Tibial nerve (tissue), 4 donors: Measurements from ENCODE around the gene NID1. TPM values are rescaled to one million over a fixed set of nuclear protein-coding genes. Genes with fewer than 3 reads are reported as not detected.
"Not testable (repeated sequence)": the region's sequence is repeated elsewhere in the genome, so short reads cannot be mapped to it uniquely, and the experiment has no call there.

Source experiments
- DNase-seq, 2 donors: peaks; one replicate each; pipeline ENCODE4 v3.0.0-alpha.2; 2019; ENCODE audit warnings: low spot score in 2 of 2
- H3K27ac ChIP-seq, 4 donors: fragments of 200-600 bp; sonication (generic) in 3 of 4; one replicate each; pipeline ENCODE4 v1.5.1; 2017 to 2019; ENCODE audit warnings: mild to moderate bottlenecking in 1 of 4
- H3K27me3 ChIP-seq, 2 donors: fragments of 200-600 bp; sonication (generic) in 1 of 2; one replicate each; pipeline versions ENCODE4 v1.5.1 to v1.6.0; 2017 to 2019
- H3K36me3 ChIP-seq, 3 donors: fragments of 200-600 bp; sonication (generic); one replicate each; pipeline ENCODE4 v1.5.1; 2018 to 2019
- H3K4me1 ChIP-seq, 4 donors: fragments of 200-600 bp; sonication (generic) in 3 of 4; one replicate each; pipeline ENCODE4 v1.5.1; 2017 to 2019
- H3K4me3 ChIP-seq, 4 donors: fragments of 200-600 bp; sonication (generic) in 3 of 4; one replicate each; pipeline ENCODE4 v1.5.1; 2017 to 2019; ENCODE audit warnings: mild to moderate bottlenecking in 1 of 4, moderate library complexity in 1 of 4
- H3K9me3 ChIP-seq, 4 donors: fragments of 200-600 bp; sonication (generic) in 3 of 4; one replicate each; pipeline ENCODE4 v1.5.1; 2017 to 2019
- EP300 ChIP-seq, 2 donors: sonication (generic); formaldehyde crosslinking; IDR thresholded peaks; one replicate each; pipeline ENCODE4 v1.6.1; 2017; ENCODE audit warnings: antibody characterized with exemption in 2 of 2, mild to moderate bottlenecking in 1 of 2
- POLR2A ChIP-seq, 2 donors: fragments of 450-650 bp; IDR thresholded peaks; one replicate each; pipeline ENCODE4 v1.6.1; 2017; ENCODE audit warnings: antibody characterized with exemption in 2 of 2, mild to moderate bottlenecking in 2 of 2, moderate library complexity in 2 of 2
- WGBS, 2 donors: methylation state at CpG; one replicate each; pipeline ENCODE4 v1.1.5; 2018; 5-methylcytosine and 5-hydroxymethylcytosine counted together
- small RNA-seq: library from RNA; depleted of rRNA; stranded (forward); fragments of <200 nt; gene quantifications from one replicate; pipeline ENCODE3, GENCODE V24; 2016
- total RNA-seq, 4 donors: library from RNA; depleted of rRNA; stranded (reverse); fragments of >200 nt; gene quantifications; one replicate each; pipeline ENCODE4 v1.1.0, GENCODE V29; 2016
- TF ChIP-seq, protein P1 (sequence below), 5 experiments: fragments of 200-600 bp in 3 of 5; fragments of 450-650 bp in 2 of 5; sonication (generic) in 3 of 5; IDR thresholded peaks; one replicate each; pipeline ENCODE4 v1.5.1; 2016 to 2019; ENCODE audit warnings: antibody characterized with exemption in 5 of 5, mild to moderate bottlenecking in 3 of 5, moderate library complexity in 2 of 5

Gene NID1
- total RNA-seq, 4 donors from 2014 or later: 192 to 321 (median 215) TPM

- TF ChIP-seq POLR2A (IDR thresholded peaks at IDR 0.05) (no peak), EP300 (IDR thresholded peaks at IDR 0.05) (no peak)
- TF ChIP-seq, protein P1, sequence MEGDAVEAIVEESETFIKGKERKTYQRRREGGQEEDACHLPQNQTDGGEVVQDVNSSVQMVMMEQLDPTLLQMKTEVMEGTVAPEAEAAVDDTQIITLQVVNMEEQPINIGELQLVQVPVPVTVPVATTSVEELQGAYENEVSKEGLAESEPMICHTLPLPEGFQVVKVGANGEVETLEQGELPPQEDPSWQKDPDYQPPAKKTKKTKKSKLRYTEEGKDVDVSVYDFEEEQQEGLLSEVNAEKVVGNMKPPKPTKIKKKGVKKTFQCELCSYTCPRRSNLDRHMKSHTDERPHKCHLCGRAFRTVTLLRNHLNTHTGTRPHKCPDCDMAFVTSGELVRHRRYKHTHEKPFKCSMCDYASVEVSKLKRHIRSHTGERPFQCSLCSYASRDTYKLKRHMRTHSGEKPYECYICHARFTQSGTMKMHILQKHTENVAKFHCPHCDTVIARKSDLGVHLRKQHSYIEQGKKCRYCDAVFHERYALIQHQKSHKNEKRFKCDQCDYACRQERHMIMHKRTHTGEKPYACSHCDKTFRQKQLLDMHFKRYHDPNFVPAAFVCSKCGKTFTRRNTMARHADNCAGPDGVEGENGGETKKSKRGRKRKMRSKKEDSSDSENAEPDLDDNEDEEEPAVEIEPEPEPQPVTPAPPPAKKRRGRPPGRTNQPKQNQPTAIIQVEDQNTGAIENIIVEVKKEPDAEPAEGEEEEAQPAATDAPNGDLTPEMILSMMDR (IDR thresholded peaks at IDR 0.05): no peak
- WGBS, 2 donors: 67 to 74% methylated on average over 8 of the region's 8 CpGs
- DNase-seq: no peak
- Histone ChIP-seq H3K9me3 (no peaks in the 10 kb centered on the region), H3K4me1 (peaks cover 0 to 27% (median 6%) of the 10 kb centered on the region in 4 donors), H3K27ac (no peak overlapping the region), H3K4me3 (no peak overlapping the region), H3K36me3 (no peaks in the 10 kb centered on the region), H3K27me3 (no peaks in the 10 kb centered on the region)
These were observed 133.6 kb downstream of the NID1 start for GRCh38 chr1:235931171-235931738.

- H3K27me3 ChIP-seq: no peaks in the 10 kb centered on the region
- no peaks in the 10 kb centered on the region for H3K36me3 ChIP-seq
- H3K9me3 ChIP-seq: no peaks in the 10 kb centered on the region
- no peak for DNase-seq
- no peak overlapping the region for H3K27ac ChIP-seq
- H3K4me1 ChIP-seq: peaks cover 0 to 20% (median 3%) of the 10 kb centered on the region in 4 donors
- WGBS, 2 donors: 80 to 82% methylated on average over 8 of the region's 8 CpGs
- no peak for TF ChIP-seq POLR2A (IDR thresholded peaks at IDR 0.05)
- TF ChIP-seq, protein P1 (IDR thresholded peaks at IDR 0.05): no peak
- TF ChIP-seq EP300 (IDR thresholded peaks at IDR 0.05): no peak
- no peak overlapping the region for H3K4me3 ChIP-seq
These were observed 134.3 kb downstream of the NID1 start for GRCh38 chr1:235930543-235930942.

DNA sequence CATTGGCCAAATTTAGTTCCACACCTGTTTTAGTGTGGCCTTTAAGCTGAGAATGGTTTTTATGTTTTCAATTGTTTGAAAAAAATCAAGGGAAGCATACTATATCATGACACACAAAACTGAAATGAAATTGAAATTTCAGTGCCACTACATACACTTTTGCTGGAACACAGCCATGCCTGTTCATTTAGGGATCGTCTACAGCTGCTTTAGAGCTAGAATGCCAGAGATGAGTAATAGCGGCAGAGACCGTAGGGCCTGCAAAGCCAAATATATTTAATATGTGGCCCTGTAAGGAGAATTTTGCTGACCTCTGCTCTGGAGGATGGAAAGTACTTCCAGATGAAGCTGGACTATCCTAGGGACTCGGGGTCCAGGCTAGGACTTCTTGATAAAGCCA is 135.7 kb downstream of the NID1 start:
- H3K36me3 ChIP-seq: no peaks in the 10 kb centered on the region
- H3K4me1 ChIP-seq: peaks cover 0 to 12% (median 1%) of the 10 kb centered on the region in 4 donors
- DNase-seq: no peak
- H3K9me3 ChIP-seq: no peaks in the 10 kb centered on the region
- TF ChIP-seq, protein P1 (IDR thresholded peaks at IDR 0.05): no peak
- TF ChIP-seq POLR2A (IDR thresholded peaks at IDR 0.05): no peak
- TF ChIP-seq EP300 (IDR thresholded peaks at IDR 0.05): no peak
- H3K27ac ChIP-seq: no peak overlapping the region
- no peak overlapping the region for H3K4me3 ChIP-seq
- WGBS, 2 donors: 49 to 56% methylated on average over 4 of the region's 4 CpGs
- no peaks in the 10 kb centered on the region for H3K27me3 ChIP-seq

GRCh38 chr1:235928197-235928596 is 136.7 kb downstream of the NID1 start:
- TF ChIP-seq POLR2A (IDR thresholded peaks at IDR 0.05) (no peak), EP300 (IDR thresholded peaks at IDR 0.05) (no peak)
- TF ChIP-seq, protein P1 (IDR thresholded peaks at IDR 0.05): no peak
- 87 to 94% methylated on average over 2 of the region's 2 CpGs for WGBS, 2 donors
- Histone ChIP-seq H3K36me3 (no peaks in the 10 kb centered on the region), H3K27ac (no peak overlapping the region), H3K9me3 (no peaks in the 10 kb centered on the region), H3K4me1 (peaks cover 0 to 10% (median 4%) of the 10 kb centered on the region in 4 donors), H3K4me3 (no peak overlapping the region), H3K27me3 (no peaks in the 10 kb centered on the region)
- DNase-seq: no peak

- H3K4me3 ChIP-seq, DNase-seq, H3K27ac ChIP-seq: not testable (repeated sequence)
These were observed 137.3 kb downstream of the NID1 start for GRCh38 chr1:235927551-235927950.

More at GRCh38 chr1:235927551-235927950, 137.3 kb downstream of the NID1 start:
- peaks cover 0 to 13% (median 2%) of the 10 kb centered on the region in 4 donors for H3K4me1 ChIP-seq
- H3K36me3 ChIP-seq, H3K9me3 ChIP-seq, H3K27me3 ChIP-seq: not testable (repeated sequence)

Small RNAs within 50 kb of the gene (small RNA-seq; reads per million reads assigned to genes)
- not detected for gene RF00019

Other genes with a start within 250 kb of the NID1 start
- 10 to 100 TPM; 48.0 to 62.8 (median 61.0) TPM for gene LYST, start 198.2 kb downstream of the NID1 start, total RNA-seq
- 10 to 100 TPM; 51.1 to 94.8 (median 74.0) TPM for gene GPR137B, start 77.4 kb upstream of the NID1 start, total RNA-seq
- 10 to 100 TPM; 12.9 to 16.6 (median 14.5) TPM for gene ERO1B, start 216.9 kb upstream of the NID1 start, total RNA-seq